Left hindlimb (tissue), 1 donor: Measurements from ENCODE around the gene CYB5D1.

Experiments
- DNase-seq: peaks from one replicate; pipeline ENCODE4 v3.0.0-alpha.2; 2018

Gene CYB5D1

DNA sequence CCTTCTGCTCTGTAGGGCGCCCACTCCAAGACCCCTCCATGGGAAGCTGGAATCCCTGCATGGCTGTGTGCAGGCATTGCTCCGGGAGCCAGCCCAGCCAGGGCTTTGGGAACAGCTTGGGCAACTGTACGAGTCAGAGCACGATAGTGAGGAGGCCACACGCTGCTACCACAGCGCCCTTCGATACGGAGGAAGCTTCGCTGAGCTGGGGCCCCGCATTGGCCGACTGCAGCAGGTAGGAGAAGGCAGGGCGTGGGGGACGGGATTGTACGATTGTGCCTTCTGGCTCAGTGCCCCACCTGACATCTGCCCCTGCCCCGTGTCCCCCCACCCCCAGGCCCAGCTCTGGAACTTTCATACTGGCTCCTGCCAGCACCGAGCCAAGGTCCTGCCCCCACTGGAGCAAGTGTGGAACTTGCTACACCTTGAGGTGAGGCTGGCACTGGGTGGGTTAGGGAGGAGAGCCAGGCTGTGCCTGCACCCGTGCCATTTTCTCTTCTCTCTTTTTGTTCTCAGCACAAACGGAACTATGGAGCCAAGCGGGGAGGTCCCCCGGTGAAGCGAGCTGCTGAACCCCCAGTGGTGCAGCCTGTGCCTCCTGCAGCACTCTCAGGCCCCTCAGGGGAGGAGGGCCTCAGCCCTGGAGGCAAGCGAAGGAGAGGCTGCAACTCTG lies 11.6 kb upstream of the CYB5D1 start:
- DNase-seq = no peak

DNA sequence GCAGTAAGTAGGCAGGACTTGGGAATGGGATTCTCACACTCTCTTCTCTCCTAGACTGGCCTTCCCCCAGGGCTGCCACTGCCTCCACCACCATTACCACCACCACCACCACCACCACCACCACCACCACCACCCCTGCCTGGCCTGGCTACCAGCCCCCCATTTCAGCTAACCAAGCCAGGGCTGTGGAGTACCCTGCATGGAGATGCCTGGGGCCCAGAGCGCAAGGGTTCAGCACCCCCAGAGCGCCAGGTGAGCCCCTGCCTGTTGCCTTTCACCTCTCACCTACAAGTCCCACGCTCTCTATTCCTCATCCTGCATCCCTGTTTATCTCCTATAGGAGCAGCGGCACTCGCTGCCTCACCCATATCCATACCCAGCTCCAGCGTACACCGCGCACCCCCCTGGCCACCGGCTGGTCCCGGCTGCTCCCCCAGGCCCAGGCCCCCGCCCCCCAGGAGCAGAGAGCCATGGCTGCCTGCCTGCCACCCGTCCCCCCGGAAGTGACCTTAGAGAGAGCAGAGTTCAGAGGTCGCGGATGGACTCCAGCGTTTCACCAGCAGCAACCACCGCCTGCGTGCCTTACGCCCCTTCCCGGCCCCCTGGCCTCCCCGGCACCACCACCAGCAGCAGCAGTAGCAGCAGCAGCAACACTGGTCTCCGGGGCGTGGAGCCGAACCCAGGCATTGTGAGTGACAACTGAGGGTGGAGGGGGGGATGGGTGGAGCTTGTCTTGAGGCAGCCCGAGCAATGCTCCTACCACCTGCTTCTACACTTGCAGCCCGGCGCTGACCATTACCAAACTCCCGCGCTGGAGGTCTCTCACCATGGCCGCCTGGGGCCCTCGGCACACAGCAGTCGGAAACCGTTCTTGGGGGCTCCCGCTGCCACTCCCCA lies 10.8 kb upstream of the CYB5D1 start:
- no peak for DNase-seq

DNA sequence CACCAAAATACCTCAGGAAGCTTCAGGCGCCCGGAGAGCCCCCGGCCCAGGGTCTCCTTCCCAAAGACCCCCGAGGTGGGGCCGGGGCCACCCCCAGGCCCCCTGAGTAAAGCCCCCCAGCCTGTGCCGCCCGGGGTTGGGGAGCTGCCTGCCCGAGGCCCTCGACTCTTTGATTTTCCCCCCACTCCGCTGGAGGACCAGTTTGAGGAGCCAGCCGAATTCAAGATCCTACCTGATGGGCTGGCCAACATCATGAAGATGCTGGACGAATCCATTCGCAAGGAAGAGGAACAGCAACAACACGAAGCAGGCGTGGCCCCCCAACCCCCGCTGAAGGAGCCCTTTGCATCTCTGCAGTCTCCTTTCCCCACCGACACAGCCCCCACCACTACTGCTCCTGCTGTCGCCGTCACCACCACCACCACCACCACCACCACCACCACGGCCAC lies 9.6 kb upstream of the CYB5D1 start:
- DNase-seq = no peak

DNA sequence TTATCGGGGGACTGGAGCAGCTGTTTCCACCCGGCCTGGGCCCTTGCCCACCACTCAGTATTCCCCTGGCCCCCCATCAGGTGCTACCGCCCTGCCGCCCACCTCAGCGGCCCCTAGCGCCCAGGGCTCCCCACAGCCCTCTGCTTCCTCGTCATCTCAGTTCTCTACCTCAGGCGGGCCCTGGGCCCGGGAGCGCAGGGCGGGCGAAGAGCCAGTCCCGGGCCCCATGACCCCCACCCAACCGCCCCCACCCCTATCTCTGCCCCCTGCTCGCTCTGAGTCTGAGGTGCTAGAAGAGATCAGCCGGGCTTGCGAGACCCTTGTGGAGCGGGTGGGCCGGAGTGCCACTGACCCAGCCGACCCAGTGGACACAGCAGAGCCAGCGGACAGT lies 9.1 kb upstream of the CYB5D1 start:
- no peak for DNase-seq

DNA sequence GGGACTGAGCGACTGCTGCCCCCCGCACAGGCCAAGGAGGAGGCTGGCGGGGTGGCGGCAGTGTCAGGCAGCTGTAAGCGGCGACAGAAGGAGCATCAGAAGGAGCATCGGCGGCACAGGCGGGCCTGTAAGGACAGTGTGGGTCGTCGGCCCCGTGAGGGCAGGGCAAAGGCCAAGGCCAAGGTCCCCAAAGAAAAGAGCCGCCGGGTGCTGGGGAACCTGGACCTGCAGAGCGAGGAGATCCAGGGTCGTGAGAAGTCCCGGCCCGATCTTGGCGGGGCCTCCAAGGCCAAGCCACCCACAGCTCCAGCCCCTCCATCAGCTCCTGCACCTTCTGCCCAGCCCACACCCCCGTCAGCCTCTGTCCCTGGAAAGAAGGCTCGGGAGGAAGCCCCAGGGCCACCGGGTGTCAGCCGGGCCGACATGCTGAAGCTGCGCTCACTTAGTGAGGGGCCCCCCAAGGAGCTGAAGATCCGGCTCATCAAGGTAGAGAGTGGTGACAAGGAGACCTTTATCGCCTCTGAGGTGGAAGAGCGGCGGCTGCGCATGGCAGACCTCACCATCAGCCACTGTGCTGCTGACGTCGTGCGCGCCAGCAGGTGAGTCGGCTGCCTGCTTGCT lies 8.6 kb upstream of the CYB5D1 start:
- no peak for DNase-seq

DNA sequence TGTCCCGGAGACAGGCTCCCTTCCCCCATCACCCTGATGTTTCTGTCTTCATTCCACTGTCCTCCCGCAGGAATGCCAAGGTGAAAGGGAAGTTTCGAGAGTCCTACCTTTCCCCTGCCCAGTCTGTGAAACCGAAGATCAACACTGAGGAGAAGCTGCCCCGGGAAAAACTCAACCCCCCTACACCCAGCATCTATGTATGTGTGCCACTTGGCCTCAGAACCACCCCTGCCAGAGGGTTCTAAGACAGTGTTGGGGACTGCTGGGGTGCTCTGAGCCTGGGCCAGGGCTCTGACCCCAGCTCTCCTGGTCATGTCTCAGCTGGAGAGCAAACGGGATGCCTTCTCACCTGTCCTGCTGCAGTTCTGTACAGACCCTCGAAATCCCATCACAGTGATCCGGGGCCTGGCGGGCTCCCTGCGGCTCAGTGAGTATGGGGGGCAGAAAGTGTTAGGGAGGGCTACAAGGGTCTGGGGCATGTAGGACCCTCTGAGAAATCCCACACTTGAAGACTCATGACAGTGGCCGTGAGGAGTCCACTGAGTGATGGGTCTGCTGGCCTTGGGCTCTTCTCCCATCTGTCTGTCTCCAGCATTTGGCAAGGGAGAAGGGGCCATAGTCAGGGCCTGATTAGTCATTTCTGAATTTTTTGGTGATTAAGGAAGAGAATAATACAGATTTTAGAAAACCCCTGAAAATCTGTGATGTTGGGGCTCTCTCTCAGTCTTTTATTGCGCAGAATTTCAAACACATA lies 7.9 kb upstream of the CYB5D1 start:
- no peak for DNase-seq

DNA sequence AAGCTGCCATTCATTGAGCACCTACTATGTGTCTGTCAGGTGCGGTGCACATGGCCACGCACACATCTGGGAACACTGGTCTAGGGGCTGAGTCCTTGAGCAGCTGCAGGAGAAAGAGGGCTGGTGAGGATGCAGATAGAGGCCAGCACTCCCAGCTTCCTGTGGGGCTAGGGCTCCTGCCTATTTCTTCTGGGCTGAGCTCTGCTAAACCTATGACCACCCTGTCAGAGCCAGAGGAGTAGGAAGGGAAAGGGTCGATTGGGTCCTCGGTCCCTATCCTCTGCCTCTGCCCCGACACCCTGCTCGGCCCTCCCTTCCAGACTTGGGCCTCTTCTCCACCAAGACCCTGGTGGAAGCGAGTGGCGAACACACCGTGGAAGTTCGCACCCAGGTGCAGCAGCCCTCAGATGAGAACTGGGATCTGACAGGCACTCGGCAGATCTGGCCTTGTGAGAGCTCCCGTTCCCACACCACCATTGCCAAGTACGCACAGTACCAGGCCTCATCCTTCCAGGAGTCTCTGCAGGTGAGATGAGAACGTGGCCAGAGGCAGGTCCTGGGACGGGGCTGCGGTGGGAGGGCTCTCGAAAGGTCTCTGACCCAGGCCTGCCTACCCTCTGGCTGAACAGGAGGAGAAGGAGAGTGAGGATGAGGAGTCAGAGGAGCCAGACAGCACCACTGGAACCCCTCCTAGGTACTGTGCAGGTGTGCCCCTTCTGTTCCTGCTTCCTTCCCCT lies 6.9 kb upstream of the CYB5D1 start:
- DNase-seq = no peak

DNA sequence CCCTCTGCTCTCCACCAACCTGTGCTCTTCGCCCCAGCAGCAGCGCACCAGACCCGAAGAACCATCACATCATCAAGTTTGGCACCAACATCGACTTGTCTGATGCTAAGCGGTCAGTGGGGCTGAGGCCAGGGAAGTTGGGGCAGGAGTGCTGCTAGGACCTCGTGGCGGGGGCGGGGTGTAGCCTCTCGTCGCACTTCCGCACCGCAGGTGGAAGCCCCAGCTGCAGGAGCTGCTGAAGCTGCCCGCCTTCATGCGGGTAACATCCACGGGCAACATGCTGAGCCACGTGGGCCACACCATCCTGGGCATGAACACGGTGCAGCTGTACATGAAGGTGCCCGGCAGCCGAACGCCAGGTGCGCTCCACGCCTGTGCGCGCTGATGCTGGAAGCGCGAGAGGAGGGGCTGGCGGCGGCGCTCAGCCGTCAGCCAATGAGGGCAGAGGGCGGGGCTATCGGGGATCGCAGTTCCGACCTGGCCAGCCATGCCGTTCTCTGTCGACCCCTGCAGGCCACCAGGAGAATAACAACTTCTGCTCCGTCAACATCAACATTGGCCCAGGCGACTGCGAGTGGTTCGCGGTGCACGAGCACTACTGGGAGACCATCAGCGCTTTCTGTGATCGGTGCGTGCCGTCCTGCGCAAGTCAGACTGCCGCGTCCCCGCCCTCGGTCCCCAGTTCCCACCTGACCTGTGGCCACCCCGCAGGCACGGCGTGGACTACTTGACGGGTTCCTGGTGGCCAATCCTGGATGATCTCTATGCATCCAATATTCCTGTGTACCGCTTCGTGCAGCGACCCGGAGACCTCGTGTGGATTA lies 6.2 kb upstream of the CYB5D1 start:
- DNase-seq = peak; percentile 90

DNA sequence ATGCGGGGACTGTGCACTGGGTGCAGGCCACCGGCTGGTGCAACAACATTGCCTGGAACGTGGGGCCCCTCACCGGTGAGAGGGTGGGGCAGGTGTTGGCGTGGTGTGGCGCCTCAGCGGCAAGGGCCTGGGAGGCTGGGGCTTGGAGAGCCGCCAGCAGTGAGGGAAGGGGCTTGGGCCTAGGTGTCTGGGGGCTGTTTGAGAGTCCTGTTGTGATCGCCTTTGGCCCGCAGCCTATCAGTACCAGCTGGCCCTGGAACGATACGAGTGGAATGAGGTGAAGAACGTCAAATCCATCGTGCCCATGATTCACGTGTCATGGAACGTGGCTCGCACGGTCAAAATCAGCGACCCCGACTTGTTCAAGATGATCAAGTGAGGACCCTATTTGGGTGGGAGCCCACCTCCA lies 5.5 kb upstream of the CYB5D1 start:
- DNase-seq = no peak

DNA sequence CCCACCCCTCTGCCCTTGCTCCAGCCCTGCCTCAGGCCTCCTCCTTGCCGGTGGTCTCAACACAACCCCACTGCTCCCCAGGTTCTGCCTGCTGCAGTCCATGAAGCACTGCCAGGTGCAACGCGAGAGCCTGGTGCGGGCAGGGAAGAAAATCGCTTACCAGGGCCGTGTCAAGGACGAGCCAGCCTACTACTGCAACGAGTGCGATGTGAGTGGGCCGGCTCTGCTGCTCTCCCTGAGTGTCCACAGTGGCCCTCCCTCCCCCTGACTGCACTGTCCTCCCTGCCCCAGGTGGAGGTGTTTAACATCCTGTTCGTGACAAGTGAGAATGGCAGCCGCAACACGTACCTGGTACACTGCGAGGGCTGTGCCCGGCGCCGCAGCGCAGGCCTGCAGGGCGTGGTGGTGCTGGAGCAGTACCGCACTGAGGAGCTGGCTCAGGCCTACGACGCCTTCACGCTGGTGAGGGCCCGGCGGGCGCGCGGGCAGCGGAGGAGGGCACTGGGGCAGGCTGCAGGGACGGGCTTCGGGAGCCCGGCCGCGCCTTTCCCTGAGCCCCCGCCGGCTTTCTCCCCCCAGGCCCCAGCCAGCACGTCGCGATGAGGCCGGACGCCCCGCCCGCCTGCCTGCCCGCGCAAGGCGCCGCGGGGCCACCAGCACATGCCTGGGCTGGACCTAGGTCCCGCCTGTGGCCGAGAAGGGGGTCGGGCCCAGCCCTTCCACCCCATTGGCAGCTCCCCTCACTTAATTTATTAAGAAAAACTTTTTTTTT lies 4.7 kb upstream of the CYB5D1 start:
- no peak for DNase-seq

DNA sequence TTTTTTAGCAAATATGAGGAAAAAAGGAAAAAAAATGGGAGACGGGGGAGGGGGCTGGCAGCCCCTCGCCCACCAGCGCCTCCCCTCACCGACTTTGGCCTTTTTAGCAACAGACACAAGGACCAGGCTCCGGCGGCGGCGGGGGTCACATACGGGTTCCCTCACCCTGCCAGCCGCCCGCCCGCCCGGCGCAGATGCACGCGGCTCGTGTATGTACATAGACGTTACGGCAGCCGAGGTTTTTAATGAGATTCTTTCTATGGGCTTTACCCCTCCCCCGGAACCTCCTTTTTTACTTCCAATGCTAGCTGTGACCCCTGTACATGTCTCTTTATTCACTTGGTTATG lies 4.1 kb upstream of the CYB5D1 start:
- no peak for DNase-seq

DNA sequence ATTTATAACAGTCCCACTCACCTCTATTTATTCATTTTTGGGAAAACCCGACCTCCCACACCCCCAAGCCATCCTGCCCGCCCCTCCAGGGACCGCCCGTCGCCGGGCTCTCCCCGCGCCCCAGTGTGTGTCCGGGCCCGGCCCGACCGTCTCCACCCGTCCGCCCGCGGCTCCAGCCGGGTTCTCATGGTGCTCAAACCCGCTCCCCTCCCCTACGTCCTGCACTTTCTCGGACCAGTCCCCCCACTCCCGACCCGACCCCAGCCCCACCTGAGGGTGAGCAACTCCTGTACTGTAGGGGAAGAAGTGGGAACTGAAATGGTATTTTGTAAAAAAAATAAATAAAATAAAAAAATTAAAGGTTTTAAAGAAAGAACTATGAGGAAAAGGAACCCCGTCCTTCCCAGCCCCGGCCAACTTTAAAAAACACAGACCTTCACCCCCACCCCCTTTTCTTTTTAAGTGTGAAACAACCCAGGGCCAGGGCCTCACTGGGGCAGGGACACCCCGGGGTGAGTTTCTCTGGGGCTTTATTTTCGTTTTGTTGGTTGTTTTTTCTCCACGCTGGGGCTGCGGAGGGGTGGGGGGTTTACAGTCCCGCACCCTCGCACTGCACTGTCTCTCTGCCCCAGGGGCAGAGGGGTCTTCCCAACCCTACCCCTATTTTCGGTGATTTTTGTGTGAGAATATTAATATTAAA lies 3.6 kb upstream of the CYB5D1 start:
- no peak for DNase-seq

DNA sequence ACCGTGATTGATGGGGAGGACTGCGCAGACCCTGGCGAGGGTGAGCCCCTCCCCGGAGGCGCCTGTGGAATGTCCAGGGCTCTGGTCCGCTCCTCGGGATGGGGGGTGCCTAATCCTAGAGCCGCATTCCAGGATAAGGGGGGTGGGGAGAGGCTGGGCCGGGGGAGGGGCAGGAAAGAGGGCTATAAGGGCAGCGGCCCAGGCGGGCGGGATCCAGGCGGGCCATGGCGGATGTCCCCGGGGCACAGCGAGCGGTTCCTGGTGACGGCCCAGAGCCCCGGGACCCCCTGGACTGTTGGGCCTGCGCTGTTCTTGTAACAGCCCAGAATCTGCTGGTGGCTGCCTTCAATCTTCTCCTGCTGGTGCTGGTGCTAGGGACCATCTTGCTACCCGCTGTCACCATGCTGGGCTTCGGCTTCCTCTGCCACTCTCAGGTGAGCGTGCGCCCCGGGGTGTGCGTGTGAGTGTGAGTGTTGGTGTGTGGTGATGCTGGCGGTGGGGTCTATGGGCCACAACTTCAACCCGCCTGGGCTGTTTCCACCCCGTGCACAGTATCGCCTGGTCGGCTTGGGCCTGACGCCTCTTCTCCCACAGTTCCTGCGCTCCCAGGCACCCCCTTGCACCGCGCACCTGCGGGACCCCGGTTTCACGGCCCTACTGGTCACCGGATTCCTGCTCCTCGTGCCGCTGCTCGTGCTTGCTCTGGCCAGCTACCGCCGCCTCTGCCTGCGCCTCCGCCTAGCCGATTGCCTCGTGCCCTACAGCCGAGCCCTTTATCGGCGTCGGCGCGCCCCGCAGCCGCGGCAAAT lies 2.7 kb upstream of the CYB5D1 start, which contains the start of gene TMEM88:
Gene TMEM88 (plus strand): TSS at position 216 of the 809 bp plus-strand sequence. CDS start 9 bp downstream, at position 225.
- DNase-seq = no peak

DNA sequence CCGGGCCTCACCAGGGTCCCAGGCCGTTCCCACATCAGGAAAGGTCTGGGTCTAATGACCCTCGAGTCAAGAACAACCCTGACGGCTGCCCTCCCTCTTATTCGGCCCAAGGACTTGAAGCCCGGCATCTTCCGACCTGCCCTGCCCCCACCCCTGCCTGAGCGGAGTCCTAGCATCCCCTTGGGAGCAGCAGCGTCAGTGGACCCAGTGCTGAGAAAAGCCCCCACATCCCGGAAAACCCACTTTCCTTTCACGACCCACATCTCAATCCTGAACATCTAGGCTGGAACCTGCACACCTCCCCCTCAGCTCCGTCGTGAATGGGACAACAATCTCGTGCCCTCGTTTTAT lies 2.2 kb upstream of the CYB5D1 start:
- DNase-seq = no peak

DNA sequence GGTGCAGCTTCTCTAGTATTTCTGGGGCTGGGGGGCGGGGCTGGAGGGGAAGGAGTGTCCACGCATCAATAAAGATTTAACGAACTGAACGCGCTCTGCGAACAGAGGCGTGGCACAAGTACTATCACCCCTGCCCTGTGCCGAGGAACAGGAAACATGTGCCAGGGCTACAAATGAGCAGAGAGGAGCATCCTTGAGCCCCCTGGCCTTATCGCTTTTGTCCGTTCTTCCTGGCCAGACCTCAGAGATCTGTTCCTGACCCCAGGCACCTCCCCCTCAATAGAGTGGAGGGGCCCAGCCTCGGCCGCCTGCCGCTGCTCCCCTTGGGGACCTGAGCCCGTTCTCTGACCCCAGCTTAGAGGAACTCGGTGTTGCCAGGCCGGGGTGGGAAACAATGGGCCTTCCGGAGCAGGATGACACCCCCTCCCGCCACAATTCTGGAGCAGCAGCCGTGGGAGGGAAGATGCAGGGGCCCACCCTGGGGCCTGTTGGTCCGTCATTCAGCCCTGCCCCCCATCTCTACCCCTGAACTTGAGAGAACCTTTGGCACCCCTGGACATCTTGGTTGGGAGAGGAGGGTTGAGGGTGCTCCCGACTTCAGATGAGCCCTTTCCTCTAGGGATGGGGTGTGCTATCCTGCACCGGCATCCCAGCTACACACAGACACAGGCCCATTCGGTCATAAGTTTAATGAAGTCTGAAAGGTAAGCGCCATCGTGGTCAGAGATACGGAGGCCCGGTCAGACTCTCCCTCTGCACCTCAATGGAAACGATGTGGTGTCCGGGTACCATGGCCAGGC lies 1.6 kb upstream of the CYB5D1 start:
- peak; percentile 85 for DNase-seq

DNA sequence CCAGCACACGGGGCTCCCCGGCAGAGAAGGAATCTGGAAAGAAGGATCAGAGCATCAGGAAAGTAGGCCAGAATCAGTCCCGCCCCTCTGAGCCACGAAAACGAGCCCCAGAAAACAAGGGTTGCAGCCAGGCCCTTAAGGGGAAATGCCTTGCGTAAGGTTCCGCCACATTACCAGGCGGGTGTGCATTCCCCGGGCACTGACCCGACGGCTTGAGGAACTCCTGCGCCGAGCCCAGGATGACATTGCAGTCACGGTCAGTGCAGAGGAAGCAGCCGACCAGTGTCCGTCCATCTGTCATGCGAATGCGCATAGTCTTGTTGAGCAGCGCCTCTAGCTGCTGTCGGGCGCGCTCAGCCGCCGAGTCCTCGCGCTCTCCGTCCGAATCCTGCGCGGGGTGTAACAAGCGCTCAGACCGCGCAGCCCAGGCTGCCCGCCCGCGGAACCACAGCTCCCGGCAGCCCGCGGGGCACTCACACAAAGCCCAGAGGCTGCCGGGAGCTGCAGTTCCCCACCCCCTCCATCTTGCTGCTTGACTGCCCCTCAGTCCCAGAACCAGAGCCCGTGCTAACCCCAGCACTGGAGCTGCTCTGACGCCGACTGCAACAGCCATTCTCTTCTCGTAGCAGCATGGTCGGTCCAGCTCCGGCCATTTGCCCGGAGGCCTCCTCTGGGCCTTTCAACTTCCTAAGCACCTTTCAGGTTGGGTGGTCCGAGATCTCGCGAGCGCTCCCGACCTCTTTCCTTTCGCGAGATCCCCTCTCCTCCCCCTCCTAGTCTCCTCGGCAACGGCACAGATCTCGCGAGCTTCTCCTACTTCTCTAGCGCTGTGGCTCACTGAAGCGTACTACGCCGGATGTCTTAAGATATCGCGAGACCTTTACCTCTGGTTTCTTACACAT lies 741 bp upstream of the CYB5D1 start, which contains the start of gene NAA38:
Gene NAA38 (minus strand): TSS at position 749 of the 902 bp plus-strand sequence. CDS start 96 bp downstream, at position 653.
- DNase-seq = peak; percentile 98

DNA sequence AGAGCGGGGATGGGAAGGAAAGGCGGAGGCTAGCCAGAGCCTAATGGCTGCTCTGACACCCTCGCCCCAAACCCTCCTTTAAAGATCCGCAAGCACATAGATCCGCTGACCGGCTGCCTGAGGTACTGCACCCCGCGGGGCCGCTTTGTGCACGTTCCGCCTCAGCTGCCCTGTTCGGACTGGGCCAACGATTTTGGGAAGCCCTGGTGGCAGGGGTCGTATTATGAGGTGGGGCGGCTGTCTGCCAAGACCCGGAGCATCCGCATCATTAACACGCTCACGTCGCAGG lies 663 bp downstream of the CYB5D1 start:
- DNase-seq = peak; percentile 50
